WERI-Rb-1 (cell line): Measurements from ENCODE around the gene GSN.

Experiments used
- DNase-seq: peaks from one replicate; pipeline ENCODE4 v3.0.0-alpha.2; 2020
- H3K27ac ChIP-seq: fragments of 250-450 bp; sonication (Bioruptor Pico); 2 replicates; pipeline ENCODE4 v1.5.1; 2020; ENCODE audit warnings: mild to moderate bottlenecking, moderate library complexity
- H3K27me3 ChIP-seq: fragments of 250-450 bp; sonication (Bioruptor Pico); 2 replicates; pipeline ENCODE4 v1.5.1; 2021; ENCODE audit warnings: mild to moderate bottlenecking, low read depth, moderate library complexity; ENCODE audit not compliant: insufficient read depth, severe bottlenecking
- H3K36me3 ChIP-seq: fragments of 250-450 bp; sonication (Bioruptor Pico); 2 replicates; pipeline ENCODE4 v1.5.1; 2020; ENCODE audit warnings: mild to moderate bottlenecking, moderate library complexity
- H3K4me3 ChIP-seq: 2 replicates; pipeline ENCODE4 v1.5.1; 2011; ENCODE audit warnings: low read depth, mild to moderate bottlenecking, control low read depth, low read length
- H3K9me3 ChIP-seq: fragments of 250-450 bp; sonication (Bioruptor Pico); 2 replicates; pipeline ENCODE4 v1.5.1; 2021; ENCODE audit warnings: mild to moderate bottlenecking, moderate library complexity; ENCODE audit not compliant: severe bottlenecking
- TF ChIP-seq, protein P1 (sequence below): IDR thresholded peaks from 2 replicates; pipeline ENCODE4 v1.5.1; 2011; ENCODE audit warnings: low read depth, mild to moderate bottlenecking, control low read depth, inconsistent platforms, low read length

The GSN gene

DNA sequence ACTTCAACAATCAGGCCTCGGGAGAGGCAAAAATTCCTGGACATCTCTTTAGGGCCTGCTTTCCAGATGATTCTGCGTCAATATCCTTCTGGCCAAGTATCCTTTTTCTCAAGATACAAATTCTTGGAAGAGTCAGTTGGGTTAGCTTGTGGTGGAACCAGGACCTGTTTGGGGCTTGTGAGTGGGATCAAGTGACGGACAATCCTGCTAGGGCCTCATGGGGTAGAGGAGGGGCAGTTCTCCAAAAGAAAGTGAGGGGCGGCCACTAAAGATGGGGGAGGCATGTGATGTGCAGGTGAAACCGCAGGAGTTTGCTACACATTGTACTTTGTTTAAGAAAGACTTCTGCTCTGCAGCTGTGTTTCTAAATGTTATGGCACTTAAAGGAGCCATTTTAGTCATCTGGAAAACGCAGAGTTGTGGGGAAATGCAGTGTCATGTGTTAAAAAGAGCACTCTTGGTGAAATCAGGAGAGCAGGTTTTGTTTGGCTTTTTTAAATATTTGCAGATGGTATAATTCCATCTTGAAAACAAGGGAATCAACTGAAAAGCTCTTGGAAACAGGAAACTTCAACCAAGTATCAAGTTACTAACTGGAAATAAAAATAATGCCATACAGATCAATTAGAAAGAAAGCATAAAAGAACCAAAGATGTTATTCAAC, 27.4 kb upstream of the GSN start:
- Histone ChIP-seq H3K27me3 (no peaks in the 10 kb centered on the region), H3K36me3 (no peaks in the 10 kb centered on the region), H3K4me3 (no peak overlapping the region), H3K9me3 (no peaks in the 10 kb centered on the region), H3K27ac (no peak overlapping the region)
- DNase-seq = no peak
- TF ChIP-seq, protein P1, sequence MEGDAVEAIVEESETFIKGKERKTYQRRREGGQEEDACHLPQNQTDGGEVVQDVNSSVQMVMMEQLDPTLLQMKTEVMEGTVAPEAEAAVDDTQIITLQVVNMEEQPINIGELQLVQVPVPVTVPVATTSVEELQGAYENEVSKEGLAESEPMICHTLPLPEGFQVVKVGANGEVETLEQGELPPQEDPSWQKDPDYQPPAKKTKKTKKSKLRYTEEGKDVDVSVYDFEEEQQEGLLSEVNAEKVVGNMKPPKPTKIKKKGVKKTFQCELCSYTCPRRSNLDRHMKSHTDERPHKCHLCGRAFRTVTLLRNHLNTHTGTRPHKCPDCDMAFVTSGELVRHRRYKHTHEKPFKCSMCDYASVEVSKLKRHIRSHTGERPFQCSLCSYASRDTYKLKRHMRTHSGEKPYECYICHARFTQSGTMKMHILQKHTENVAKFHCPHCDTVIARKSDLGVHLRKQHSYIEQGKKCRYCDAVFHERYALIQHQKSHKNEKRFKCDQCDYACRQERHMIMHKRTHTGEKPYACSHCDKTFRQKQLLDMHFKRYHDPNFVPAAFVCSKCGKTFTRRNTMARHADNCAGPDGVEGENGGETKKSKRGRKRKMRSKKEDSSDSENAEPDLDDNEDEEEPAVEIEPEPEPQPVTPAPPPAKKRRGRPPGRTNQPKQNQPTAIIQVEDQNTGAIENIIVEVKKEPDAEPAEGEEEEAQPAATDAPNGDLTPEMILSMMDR = no peak

GRCh38 chr9:121242219-121242958, 25.6 kb upstream of the GSN start:
- H3K27ac ChIP-seq = no peak overlapping the region
- H3K9me3 ChIP-seq = no peaks in the 10 kb centered on the region
- H3K27me3 ChIP-seq = no peaks in the 10 kb centered on the region
- TF ChIP-seq, protein P1 = no peak
- no peak for DNase-seq
- H3K36me3 ChIP-seq = no peaks in the 10 kb centered on the region
- H3K4me3 ChIP-seq = no peak overlapping the region

DNA sequence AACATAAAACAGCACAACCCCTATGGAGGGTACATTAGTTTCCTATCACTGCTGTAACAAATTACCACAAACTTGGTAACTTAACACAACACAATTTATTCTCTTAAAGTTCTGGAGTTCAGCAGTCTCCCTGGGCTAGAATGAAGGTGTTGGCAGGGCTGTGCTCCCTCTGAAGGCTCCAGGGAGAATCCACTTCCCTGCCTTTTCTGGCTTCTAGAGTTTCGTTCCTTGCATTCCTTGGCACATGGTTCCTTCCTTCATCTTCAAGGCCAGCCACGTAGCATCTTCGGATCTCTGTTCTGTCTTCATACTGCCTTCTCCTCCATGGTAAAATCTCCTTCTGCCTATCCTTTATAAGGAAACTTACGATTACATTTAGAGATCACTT, 25.0 kb upstream of the GSN start:
- H3K9me3 ChIP-seq = no peaks in the 10 kb centered on the region
- TF ChIP-seq, protein P1 = no peak
- H3K36me3 ChIP-seq = no peaks in the 10 kb centered on the region
- no peak overlapping the region for H3K27ac ChIP-seq
- no peaks in the 10 kb centered on the region for H3K27me3 ChIP-seq
- DNase-seq = no peak
- no peak overlapping the region for H3K4me3 ChIP-seq

DNA sequence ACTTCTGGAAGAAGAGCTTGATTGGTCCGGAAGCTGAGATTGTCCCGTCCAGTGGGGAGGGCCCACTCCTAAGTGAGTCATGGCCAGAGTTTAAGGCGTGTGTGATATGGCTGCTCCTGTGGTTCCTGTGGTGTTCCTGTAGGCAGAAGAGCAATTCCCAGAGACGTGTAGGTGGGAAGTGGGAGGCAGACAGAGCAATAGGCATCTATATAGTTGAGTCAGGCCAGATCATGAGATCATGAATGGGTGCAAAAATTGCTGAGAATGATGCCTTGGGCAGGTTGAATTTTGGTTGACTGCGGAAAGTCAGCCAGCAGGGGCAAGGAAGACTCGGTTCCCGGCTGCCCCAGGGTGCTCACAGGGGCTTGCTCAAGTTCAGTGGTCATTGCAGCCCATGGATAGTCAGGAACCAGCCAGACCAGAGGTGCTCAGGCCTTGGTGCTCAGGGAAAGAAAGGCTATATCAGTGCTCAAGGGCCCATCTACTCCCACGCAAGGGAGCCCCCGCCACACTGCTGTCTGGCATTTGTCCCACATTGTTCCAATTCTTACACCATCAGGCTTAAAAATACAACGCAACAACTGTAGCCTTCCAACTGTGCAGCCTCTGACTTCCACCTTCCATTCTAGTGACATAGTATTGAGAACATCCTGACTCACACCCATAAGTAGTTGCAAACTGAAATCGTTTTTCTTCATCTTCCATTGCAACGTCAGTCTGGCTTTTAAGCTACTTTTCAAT, 21.0 kb upstream of the GSN start:
- TF ChIP-seq, protein P1 = no peak
- no peaks in the 10 kb centered on the region for H3K9me3 ChIP-seq
- no peak overlapping the region for H3K4me3 ChIP-seq
- H3K27me3 ChIP-seq = no peaks in the 10 kb centered on the region
- no peak for DNase-seq
- no peak overlapping the region for H3K27ac ChIP-seq
- no peaks in the 10 kb centered on the region for H3K36me3 ChIP-seq

DNA sequence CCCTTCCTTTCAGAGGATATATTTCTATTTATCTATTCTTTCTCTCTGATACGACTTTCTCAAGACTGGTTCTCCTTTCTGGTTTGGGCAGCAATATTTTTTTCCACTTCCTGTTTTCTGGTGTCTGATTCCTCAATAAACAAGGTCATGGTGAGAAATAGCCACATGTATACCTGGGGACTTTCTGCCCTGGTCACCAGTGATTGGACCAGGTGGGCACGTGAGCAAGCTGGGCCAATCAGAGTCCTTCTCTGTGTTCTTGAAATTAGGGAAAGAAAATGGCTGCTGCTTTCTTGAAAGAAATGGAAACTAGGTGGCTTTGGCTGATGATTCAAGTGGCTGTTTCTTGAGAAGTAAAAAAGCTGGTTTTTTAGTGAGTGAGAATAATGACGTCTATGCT, 18.4 kb upstream of the GSN start:
- no peak overlapping the region for H3K4me3 ChIP-seq
- H3K36me3 ChIP-seq = no peaks in the 10 kb centered on the region
- TF ChIP-seq, protein P1 = no peak
- no peaks in the 10 kb centered on the region for H3K9me3 ChIP-seq
- DNase-seq = no peak
- H3K27ac ChIP-seq = no peak overlapping the region
- no peaks in the 10 kb centered on the region for H3K27me3 ChIP-seq
